ENCODE results near the gene DKC1.

DNA sequence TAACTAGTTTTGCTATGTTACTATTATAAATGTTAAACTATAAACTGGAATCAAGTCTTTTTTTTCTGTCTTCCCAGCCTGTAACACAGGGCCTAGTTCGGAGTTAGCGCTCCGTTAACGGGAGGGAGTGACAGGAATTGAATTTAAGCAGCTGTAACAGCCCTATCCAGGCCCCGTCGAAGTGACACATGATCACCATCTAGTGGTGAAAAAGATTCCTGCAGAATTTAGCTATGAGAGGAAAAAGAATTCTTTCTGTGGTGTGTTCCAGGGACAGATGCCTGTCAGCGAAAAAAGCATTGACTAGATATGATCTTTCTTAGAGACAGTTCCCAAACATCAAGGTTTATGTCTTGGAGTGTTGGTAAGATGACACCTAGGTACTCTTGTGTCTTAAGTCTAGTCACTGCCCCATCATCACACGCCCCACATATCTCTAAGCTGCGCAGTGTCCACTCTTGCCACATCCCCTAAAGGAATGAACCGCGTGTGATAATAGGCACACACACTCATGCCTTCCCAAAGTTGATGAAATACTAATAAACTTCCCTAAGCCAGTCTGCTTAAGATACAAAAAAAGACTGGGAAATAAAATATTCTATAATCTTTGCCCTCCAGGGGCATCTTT, 13.8 kb upstream of the DKC1 start:
- TF ChIP-seq, protein P1, sequence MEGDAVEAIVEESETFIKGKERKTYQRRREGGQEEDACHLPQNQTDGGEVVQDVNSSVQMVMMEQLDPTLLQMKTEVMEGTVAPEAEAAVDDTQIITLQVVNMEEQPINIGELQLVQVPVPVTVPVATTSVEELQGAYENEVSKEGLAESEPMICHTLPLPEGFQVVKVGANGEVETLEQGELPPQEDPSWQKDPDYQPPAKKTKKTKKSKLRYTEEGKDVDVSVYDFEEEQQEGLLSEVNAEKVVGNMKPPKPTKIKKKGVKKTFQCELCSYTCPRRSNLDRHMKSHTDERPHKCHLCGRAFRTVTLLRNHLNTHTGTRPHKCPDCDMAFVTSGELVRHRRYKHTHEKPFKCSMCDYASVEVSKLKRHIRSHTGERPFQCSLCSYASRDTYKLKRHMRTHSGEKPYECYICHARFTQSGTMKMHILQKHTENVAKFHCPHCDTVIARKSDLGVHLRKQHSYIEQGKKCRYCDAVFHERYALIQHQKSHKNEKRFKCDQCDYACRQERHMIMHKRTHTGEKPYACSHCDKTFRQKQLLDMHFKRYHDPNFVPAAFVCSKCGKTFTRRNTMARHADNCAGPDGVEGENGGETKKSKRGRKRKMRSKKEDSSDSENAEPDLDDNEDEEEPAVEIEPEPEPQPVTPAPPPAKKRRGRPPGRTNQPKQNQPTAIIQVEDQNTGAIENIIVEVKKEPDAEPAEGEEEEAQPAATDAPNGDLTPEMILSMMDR (conservative IDR thresholded peaks at IDR 0.05; ENCODE audit: low read depth, low read length): peak; percentile 83
- no peak for TF ChIP-seq EZH2 (IDR thresholded peaks at IDR 0.05; ENCODE audit: low read length, unreplicated experiment)
- TF ChIP-seq EZH2phosphoT487 (IDR thresholded peaks at IDR 0.05; ENCODE audit: borderline replicate concordance, low read length): no peak
